Trophoblast cell (in vitro differentiated cells and primary cell): ENCODE data around the gene CCDC190.

ENCODE experiments used
- DNase-seq, 2 donors: peaks; one replicate each; pipeline ENCODE4 v3.0.0-alpha.2; 2016
- H2AFZ ChIP-seq: 2 replicates; pipeline ENCODE4 v1.6.1; 2013; ENCODE audit warnings: low read length, moderate library complexity, mild to moderate bottlenecking; ENCODE audit not compliant: insufficient read depth, poor library complexity
- H2AK5ac ChIP-seq: 2 replicates; pipeline ENCODE4 v1.6.1; 2013; ENCODE audit warnings: mild to moderate bottlenecking, low read length
- H2BK120ac ChIP-seq: 2 replicates; pipeline ENCODE4 v1.6.1; 2013; ENCODE audit warnings: low read length, mild to moderate bottlenecking, moderate library complexity; ENCODE audit not compliant: insufficient read depth, poor library complexity
- H2BK12ac ChIP-seq: 2 replicates; pipeline ENCODE4 v1.6.1; 2013; ENCODE audit warnings: mild to moderate bottlenecking, low read length, moderate library complexity
- H2BK5ac ChIP-seq: 2 replicates; pipeline ENCODE4 v1.6.1; 2013; ENCODE audit warnings: low read length, low read depth, moderate library complexity, mild to moderate bottlenecking; ENCODE audit not compliant: poor library complexity
- H3K14ac ChIP-seq: 2 replicates; pipeline ENCODE4 v1.6.1; 2013; ENCODE audit warnings: mild to moderate bottlenecking, low read length
- H3K18ac ChIP-seq: 2 replicates; pipeline ENCODE4 v1.6.1; 2013; ENCODE audit warnings: mild to moderate bottlenecking, low read length
- H3K23ac ChIP-seq: 2 replicates; pipeline ENCODE4 v1.6.1; 2013; ENCODE audit warnings: low read length
- H3K27ac ChIP-seq: 2 replicates; pipeline ENCODE4 v1.5.1; 2013; ENCODE audit warnings: low read depth, mild to moderate bottlenecking, inconsistent platforms, low read length, moderate library complexity
- H3K27me3 ChIP-seq: 2 replicates; pipeline ENCODE4 v1.6.1; 2013; ENCODE audit warnings: inconsistent platforms, mild to moderate bottlenecking, low read length, moderate library complexity; ENCODE audit not compliant: insufficient read depth
- H3K36me3 ChIP-seq, 2 experiments: 1 replicate in 1 of 2; 2 replicates in 1 of 2; pipeline ENCODE4 v1.6.1; 2013; ENCODE audit warnings: low read length in 2 of 2, mild to moderate bottlenecking in 2 of 2, moderate library complexity in 1 of 2; ENCODE audit not compliant: insufficient read depth in 2 of 2, control insufficient read depth in 1 of 2
- H3K4ac ChIP-seq: 2 replicates; pipeline ENCODE4 v1.6.1; 2013; ENCODE audit warnings: low read depth, mild to moderate bottlenecking, low read length, moderate library complexity
- H3K4me1 ChIP-seq, 2 experiments: 1 replicate in 1 of 2; 2 replicates in 1 of 2; pipeline ENCODE4 v1.6.1; 2013; ENCODE audit warnings: low read length in 2 of 2, mild to moderate bottlenecking in 2 of 2, moderate library complexity in 1 of 2; ENCODE audit not compliant: insufficient read depth in 2 of 2, control insufficient read depth in 1 of 2
- H3K4me2 ChIP-seq: 2 replicates; pipeline ENCODE4 v1.6.1; 2013; ENCODE audit warnings: inconsistent platforms, mild to moderate bottlenecking, low read length, moderate library complexity
- H3K4me3 ChIP-seq: 2 replicates; pipeline ENCODE4 v1.5.1; 2013; ENCODE audit warnings: mild to moderate bottlenecking, low read depth, low read length, inconsistent platforms
- H3K79me1 ChIP-seq: one replicate; pipeline ENCODE4 v1.6.1; 2013; ENCODE audit warnings: low read length
- H3K79me2 ChIP-seq: 2 replicates; pipeline ENCODE4 v1.6.1; 2013; ENCODE audit warnings: low read length, mild to moderate bottlenecking; ENCODE audit not compliant: control insufficient read depth, insufficient read depth, poor library complexity
- H3K9ac ChIP-seq: 2 replicates; pipeline ENCODE4 v1.6.1; 2013; ENCODE audit warnings: mild to moderate bottlenecking, low read length
- H3K9me3 ChIP-seq: 2 replicates; pipeline ENCODE4 v1.6.1; 2013; ENCODE audit warnings: low read depth, mild to moderate bottlenecking, control low read depth, inconsistent platforms, low read length; ENCODE audit not compliant: insufficient read depth
- H4K12ac ChIP-seq: 2 replicates; pipeline ENCODE4 v1.6.1; 2013; ENCODE audit warnings: low read depth, mild to moderate bottlenecking, low read length, moderate library complexity
- H4K8ac ChIP-seq: 2 replicates; pipeline ENCODE4 v1.6.1; 2013; ENCODE audit warnings: low read depth, mild to moderate bottlenecking, low read length, moderate library complexity
- H4K91ac ChIP-seq: one replicate; pipeline ENCODE4 v1.6.1; 2013; ENCODE audit warnings: low read depth, mild to moderate bottlenecking, low read length, moderate library complexity
- WGBS: extraction: QIAGEN DNeasy Blood & Tissue Kit; methylation state at CpG from one replicate; pipeline ENCODE4 v1.1.7; 2013; ENCODE audit warnings: missing lambda C conversion rate; ENCODE audit not compliant: insufficient read length, insufficient coverage; ENCODE audit errors: extremely low coverage; 5-methylcytosine and 5-hydroxymethylcytosine counted together

The CCDC190 gene

GRCh38 chr1:162861625-162862024 lies 650 bp upstream of the CCDC190 start:
- Histone ChIP-seq H3K14ac (no peak overlapping the region), H4K8ac (no peak overlapping the region)

GRCh38 chr1:162859191-162859590 lies 1.8 kb downstream of the CCDC190 start:
- no peak overlapping the region for H4K12ac ChIP-seq
- no peak overlapping the region for H3K18ac ChIP-seq
- H3K27ac ChIP-seq: no peak overlapping the region
- no peaks in the 10 kb centered on the region for H3K4me1 ChIP-seq
- WGBS: no CpG with 5 or more reads among the region's 1 CpG
- no peak overlapping the region for H2BK12ac ChIP-seq
- H3K4ac ChIP-seq: no peak overlapping the region
- no peaks in the 10 kb centered on the region for H3K36me3 ChIP-seq
- H3K4me3 ChIP-seq: no peak overlapping the region
- no peak overlapping the region for H4K8ac ChIP-seq
- H3K4me2 ChIP-seq: no peak overlapping the region
- no peak overlapping the region for H3K9ac ChIP-seq
- no peak overlapping the region for H2BK120ac ChIP-seq
- no peaks in the 10 kb centered on the region for H3K27me3 ChIP-seq
- no peak overlapping the region for H4K91ac ChIP-seq
- H3K23ac ChIP-seq: no peak overlapping the region
- no peak for DNase-seq
- no peak overlapping the region for H2AFZ ChIP-seq
- H3K14ac ChIP-seq: no peak overlapping the region
- no peak overlapping the region for H2BK5ac ChIP-seq
- no peaks in the 10 kb centered on the region for H3K79me1 ChIP-seq
- no peaks in the 10 kb centered on the region for H3K79me2 ChIP-seq
- no peaks in the 10 kb centered on the region for H3K9me3 ChIP-seq
- H2AK5ac ChIP-seq: no peak overlapping the region

More at GRCh38 chr1:162861625-162862024, 650 bp upstream of the CCDC190 start:
- Histone ChIP-seq H4K12ac (no peak overlapping the region), H3K27ac (no peak overlapping the region), H3K23ac (no peak overlapping the region), H2AK5ac (no peak overlapping the region), H3K18ac (no peak overlapping the region), H3K4ac (no peak overlapping the region), H4K91ac (no peak overlapping the region), H2BK120ac (no peak overlapping the region), H2BK12ac (no peak overlapping the region), H3K4me2 (no peak overlapping the region), H3K79me2 (no peaks in the 10 kb centered on the region), H3K79me1 (no peaks in the 10 kb centered on the region), H3K4me3 (no peak overlapping the region), H3K9ac (no peak overlapping the region), H3K36me3 (no peaks in the 10 kb centered on the region), H2AFZ (no peak overlapping the region), H3K9me3 (no peaks in the 10 kb centered on the region), H2BK5ac (no peak overlapping the region), H3K27me3 (no peaks in the 10 kb centered on the region), H3K4me1 (no peaks in the 10 kb centered on the region)
- no peak for DNase-seq
- no CpG with 5 or more reads among the region's 5 CpGs for whole genome bisulfite sequencing

GRCh38 chr1:162857850-162858249 lies 3.1 kb downstream of the CCDC190 start:
- no peak overlapping the region for H3K14ac ChIP-seq
- no peaks in the 10 kb centered on the region for H3K9me3 ChIP-seq

GRCh38 chr1:162856260-162856659 lies 4.7 kb downstream of the CCDC190 start:
- WGBS: 100% methylated on average over 1 of the region's 2 CpGs

More at GRCh38 chr1:162857850-162858249, 3.1 kb downstream of the CCDC190 start:
- H3K27ac ChIP-seq: no peak overlapping the region
- no peak overlapping the region for H3K9ac ChIP-seq
- no peak overlapping the region for H4K91ac ChIP-seq
- H3K36me3 ChIP-seq: no peaks in the 10 kb centered on the region
- no peaks in the 10 kb centered on the region for H3K79me1 ChIP-seq
- H2BK5ac ChIP-seq: no peak overlapping the region
- no peak overlapping the region for H4K12ac ChIP-seq
- no peak overlapping the region for H2AFZ ChIP-seq
- H3K23ac ChIP-seq: no peak overlapping the region
- no peak for DNase-seq
- no peaks in the 10 kb centered on the region for H3K4me1 ChIP-seq
- H3K4me2 ChIP-seq: no peak overlapping the region
- no peak overlapping the region for H2AK5ac ChIP-seq
- H3K79me2 ChIP-seq: no peaks in the 10 kb centered on the region
- no peak overlapping the region for H3K18ac ChIP-seq
- H2BK120ac ChIP-seq: no peak overlapping the region
- no peak overlapping the region for H4K8ac ChIP-seq
- H3K4me3 ChIP-seq: no peak overlapping the region
- no peaks in the 10 kb centered on the region for H3K27me3 ChIP-seq
- no peak overlapping the region for H2BK12ac ChIP-seq
- no peak overlapping the region for H3K4ac ChIP-seq

More at GRCh38 chr1:162856260-162856659, 4.7 kb downstream of the CCDC190 start:
- Histone ChIP-seq H3K4me1 (no peaks in the 10 kb centered on the region), H4K91ac (no peak overlapping the region), H3K23ac (no peak overlapping the region), H4K12ac (no peak overlapping the region), H3K4me3 (no peak overlapping the region), H3K9ac (no peak overlapping the region), H3K4ac (no peak overlapping the region), H3K27ac (no peak overlapping the region), H2AK5ac (no peak overlapping the region), H3K27me3 (no peaks in the 10 kb centered on the region), H3K36me3 (no peaks in the 10 kb centered on the region), H2BK5ac (no peak overlapping the region), H3K79me2 (no peaks in the 10 kb centered on the region), H3K18ac (no peak overlapping the region), H3K14ac (no peak overlapping the region), H3K9me3 (no peaks in the 10 kb centered on the region), H2AFZ (no peak overlapping the region), H4K8ac (no peak overlapping the region), H2BK12ac (no peak overlapping the region), H2BK120ac (no peak overlapping the region), H3K79me1 (no peaks in the 10 kb centered on the region), H3K4me2 (no peak overlapping the region)
- no peak for DNase-seq
